Measurements from ENCODE around the gene OR7C2. TPM values are rescaled to one million over a fixed set of nuclear protein-coding genes. Genes with fewer than 3 reads are reported as not detected.
"Not testable (repeated sequence)": the region's sequence is repeated elsewhere in the genome, so short reads cannot be mapped to it uniquely, and the experiment has no call there.

The OR7C2 gene
- total RNA-seq, 6 experiments from 2014 or later, result not detected

DNA sequence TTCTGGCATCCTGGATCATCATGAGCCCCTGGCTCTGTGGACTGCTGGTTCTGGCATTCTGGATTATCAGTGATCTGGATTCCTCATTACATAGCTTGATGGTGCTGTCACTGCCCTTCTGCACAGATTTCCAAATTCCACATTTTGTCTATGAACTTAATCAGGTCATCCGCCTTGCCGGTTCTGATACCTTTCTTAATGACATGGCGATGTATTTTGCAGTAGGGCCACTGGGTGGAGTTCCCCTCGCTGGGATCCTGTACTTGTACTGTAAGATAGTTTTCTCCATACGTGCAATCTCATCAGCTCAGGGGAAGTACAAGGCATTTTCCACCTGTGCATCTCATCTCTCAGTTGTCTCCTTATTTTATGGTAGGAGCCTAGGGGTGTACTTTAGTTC lies 24.4 kb upstream of the OR7C2 start:
- no peaks in the 10 kb centered on the region for H3K27me3 ChIP-seq
- intact Hi-C loops (cut with DNase I), result no loop called here
- no peaks in the 10 kb centered on the region for H3K4me1 ChIP-seq
- H3K36me3 ChIP-seq, result no peaks in the 10 kb centered on the region
- ATAC-seq, result no peak
- no peaks in the 10 kb centered on the region for H3K9me3 ChIP-seq
- H3K4me3 ChIP-seq, result no peak overlapping the region
- no peak overlapping the region for H3K27ac ChIP-seq
- DNase-seq, result no peak
- TF ChIP-seq, protein P1, sequence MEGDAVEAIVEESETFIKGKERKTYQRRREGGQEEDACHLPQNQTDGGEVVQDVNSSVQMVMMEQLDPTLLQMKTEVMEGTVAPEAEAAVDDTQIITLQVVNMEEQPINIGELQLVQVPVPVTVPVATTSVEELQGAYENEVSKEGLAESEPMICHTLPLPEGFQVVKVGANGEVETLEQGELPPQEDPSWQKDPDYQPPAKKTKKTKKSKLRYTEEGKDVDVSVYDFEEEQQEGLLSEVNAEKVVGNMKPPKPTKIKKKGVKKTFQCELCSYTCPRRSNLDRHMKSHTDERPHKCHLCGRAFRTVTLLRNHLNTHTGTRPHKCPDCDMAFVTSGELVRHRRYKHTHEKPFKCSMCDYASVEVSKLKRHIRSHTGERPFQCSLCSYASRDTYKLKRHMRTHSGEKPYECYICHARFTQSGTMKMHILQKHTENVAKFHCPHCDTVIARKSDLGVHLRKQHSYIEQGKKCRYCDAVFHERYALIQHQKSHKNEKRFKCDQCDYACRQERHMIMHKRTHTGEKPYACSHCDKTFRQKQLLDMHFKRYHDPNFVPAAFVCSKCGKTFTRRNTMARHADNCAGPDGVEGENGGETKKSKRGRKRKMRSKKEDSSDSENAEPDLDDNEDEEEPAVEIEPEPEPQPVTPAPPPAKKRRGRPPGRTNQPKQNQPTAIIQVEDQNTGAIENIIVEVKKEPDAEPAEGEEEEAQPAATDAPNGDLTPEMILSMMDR (IDR thresholded peaks at IDR 0.05), result no peak
- no peak for TF ChIP-seq POLR2A (IDR thresholded peaks at IDR 0.05)
- 16% methylated on average over 5 of the region's 5 CpGs for WGBS (ENCODE audit: insufficient coverage, low coverage, low lambda C conversion rate, missing lambda C conversion rate)

- Histone ChIP-seq H3K9me3 (no peaks in the 10 kb centered on the region), H3K27me3 (no peaks in the 10 kb centered on the region), H3K36me3 (no peaks in the 10 kb centered on the region), H3K4me1 (no peaks in the 10 kb centered on the region), H3K27ac (no peak overlapping the region), H3K4me3 (no peak overlapping the region)
- TF ChIP-seq, protein P1 (IDR thresholded peaks at IDR 0.05), result no peak
- no peak for TF ChIP-seq POLR2A (IDR thresholded peaks at IDR 0.05)
- intact Hi-C loops (cut with DNase I), result no loop called here
- DNase-seq (no peak), ATAC-seq (no peak)
- 32% methylated on average over 1 of the region's 1 CpG for WGBS (ENCODE audit: insufficient coverage, low coverage, low lambda C conversion rate, missing lambda C conversion rate)
Observed at GRCh38 chr19:14933506-14933905, 7.8 kb upstream of the OR7C2 start.

- intact Hi-C loops (cut with DNase I), result no loop called here
- ATAC-seq (no peak), DNase-seq (no peak)
- Histone ChIP-seq H3K9me3 (no peaks in the 10 kb centered on the region), H3K36me3 (no peaks in the 10 kb centered on the region), H3K4me1 (no peaks in the 10 kb centered on the region), H3K4me3 (no peak overlapping the region), H3K27ac (no peak overlapping the region), H3K27me3 (no peaks in the 10 kb centered on the region)
- TF ChIP-seq, protein P1 (IDR thresholded peaks at IDR 0.05), result no peak
- no peak for TF ChIP-seq POLR2A (IDR thresholded peaks at IDR 0.05)
- 86% methylated on average over 6 of the region's 6 CpGs for WGBS (ENCODE audit: insufficient coverage, low coverage, low lambda C conversion rate, missing lambda C conversion rate)
Observed at GRCh38 chr19:14940266-14940665, 1.0 kb upstream of the OR7C2 start.

GRCh38 chr19:14943601-14944000 lies 2.3 kb downstream of the OR7C2 start:
- H3K27ac ChIP-seq, result no peak overlapping the region
- no peaks in the 10 kb centered on the region for H3K4me1 ChIP-seq
- intact Hi-C loops (cut with DNase I), result no loop called here
- TF ChIP-seq, protein P1 (IDR thresholded peaks at IDR 0.05), result no peak
- no peak for TF ChIP-seq POLR2A (IDR thresholded peaks at IDR 0.05)
- no peaks in the 10 kb centered on the region for H3K27me3 ChIP-seq
- no peaks in the 10 kb centered on the region for H3K36me3 ChIP-seq
- WGBS (ENCODE audit: insufficient coverage, low coverage, low lambda C conversion rate, missing lambda C conversion rate), result 36% methylated on average over 4 of the region's 4 CpGs
- no peak for DNase-seq
- no peaks in the 10 kb centered on the region for H3K9me3 ChIP-seq
- H3K4me3 ChIP-seq, result no peak overlapping the region
- no peak for ATAC-seq

DNA sequence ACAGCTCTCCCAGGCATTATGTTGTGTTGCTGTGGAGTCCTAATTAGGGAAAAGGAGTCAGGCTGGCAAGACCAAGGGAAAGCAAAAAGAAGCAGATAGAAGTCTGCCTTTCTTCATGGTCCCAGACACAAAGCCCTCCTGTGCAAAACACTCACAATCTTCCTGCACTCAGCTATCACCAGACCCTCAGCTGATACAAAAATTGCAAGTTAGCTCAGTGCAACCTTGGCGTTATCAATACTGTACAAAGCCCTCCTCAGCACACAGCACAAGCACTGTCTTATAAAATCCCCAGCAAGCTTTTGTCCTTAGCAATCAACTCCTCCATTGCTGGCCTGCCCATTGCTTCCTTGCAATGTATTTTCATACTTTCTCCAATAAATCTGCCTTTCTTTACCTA lies 3.2 kb downstream of the OR7C2 start:
- Histone ChIP-seq H3K9me3 (no peaks in the 10 kb centered on the region), H3K4me3 (no peak overlapping the region), H3K4me1 (no peaks in the 10 kb centered on the region), H3K36me3 (no peaks in the 10 kb centered on the region), H3K27ac (no peak overlapping the region), H3K27me3 (no peaks in the 10 kb centered on the region)
- TF ChIP-seq, protein P1 (IDR thresholded peaks at IDR 0.05), result no peak
- no peak for TF ChIP-seq POLR2A (IDR thresholded peaks at IDR 0.05)
- 86% methylated on average over 1 of the region's 1 CpG for WGBS (ENCODE audit: insufficient coverage, low coverage, low lambda C conversion rate, missing lambda C conversion rate)
- DNase-seq, result no peak
- intact Hi-C loops (cut with DNase I), result no loop called here
- ATAC-seq, result no peak

DNA sequence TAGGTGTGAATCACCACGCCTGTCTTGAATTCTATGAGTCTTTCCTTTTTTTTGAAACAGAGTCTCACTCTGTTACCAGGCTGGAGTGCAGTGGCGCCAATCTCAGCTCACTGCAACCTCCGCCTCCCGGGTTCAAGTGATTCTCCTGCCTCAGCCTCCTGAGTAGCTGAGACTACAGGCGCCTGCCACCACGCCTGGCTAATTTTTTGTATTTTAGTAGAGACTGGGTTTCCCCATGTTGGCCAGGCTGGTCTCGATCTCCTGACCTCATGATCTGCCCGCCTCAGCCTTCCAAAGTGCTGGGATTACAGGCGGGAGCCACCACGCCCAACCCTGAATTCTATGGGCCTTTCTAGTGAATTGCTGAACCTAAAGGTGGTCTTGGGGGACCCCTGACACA lies 8.1 kb downstream of the OR7C2 start:
- ATAC-seq; H3K9me3 ChIP-seq; H3K4me1 ChIP-seq; DNase-seq; H3K36me3 ChIP-seq; H3K27ac ChIP-seq; H3K27me3 ChIP-seq; H3K4me3 ChIP-seq; intact Hi-C loops (cut with DNase I): not testable (repeated sequence)
- 60% methylated on average over 7 of the region's 10 CpGs for WGBS (ENCODE audit: insufficient coverage, low coverage, low lambda C conversion rate, missing lambda C conversion rate)
